ENCODE results near the gene TMEM131L. TPM values are rescaled to one million over a fixed set of nuclear protein-coding genes. Genes with fewer than 3 reads are reported as not detected.

The TMEM131L gene
- total RNA-seq, 1 donor from 2014 or later = 6.4 TPM

DNA sequence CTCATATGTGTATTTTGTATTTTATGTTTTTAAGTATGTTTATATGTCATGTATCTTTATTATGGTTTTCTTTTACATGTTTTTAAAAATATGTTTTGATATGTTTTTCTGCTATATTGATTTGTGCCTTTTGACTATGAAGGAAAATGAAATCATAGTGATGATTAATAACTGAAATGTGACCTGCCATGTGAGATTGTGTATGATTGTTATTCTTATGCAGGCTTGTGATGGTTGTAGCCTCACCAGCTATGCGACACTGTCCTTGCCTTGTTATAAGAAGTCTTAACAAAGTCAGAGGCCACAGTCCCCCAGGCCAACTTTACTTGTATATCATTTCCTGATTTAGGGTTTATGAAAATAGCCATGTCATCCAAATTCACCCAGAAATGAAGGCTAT, 83.2 kb downstream of the TMEM131L start:
- H3K27me3 Mint-ChIP-seq (ENCODE audit: unreplicated experiment) = no peaks in the 10 kb centered on the region
- H3K27ac Mint-ChIP-seq (ENCODE audit: unreplicated experiment) = peak overlapping the region; percentile 24
- no peaks in the 10 kb centered on the region for H3K9me3 Mint-ChIP-seq (ENCODE audit: unreplicated experiment)
- H3K36me3 Mint-ChIP-seq (ENCODE audit: unreplicated experiment) = peaks cover 4% of the 10 kb centered on the region
- no peak overlapping the region for H3K4me3 Mint-ChIP-seq (ENCODE audit: unreplicated experiment)
- peaks cover 45% of the 10 kb centered on the region for H3K4me1 Mint-ChIP-seq (ENCODE audit: unreplicated experiment)
- TF ChIP-seq, protein P1, sequence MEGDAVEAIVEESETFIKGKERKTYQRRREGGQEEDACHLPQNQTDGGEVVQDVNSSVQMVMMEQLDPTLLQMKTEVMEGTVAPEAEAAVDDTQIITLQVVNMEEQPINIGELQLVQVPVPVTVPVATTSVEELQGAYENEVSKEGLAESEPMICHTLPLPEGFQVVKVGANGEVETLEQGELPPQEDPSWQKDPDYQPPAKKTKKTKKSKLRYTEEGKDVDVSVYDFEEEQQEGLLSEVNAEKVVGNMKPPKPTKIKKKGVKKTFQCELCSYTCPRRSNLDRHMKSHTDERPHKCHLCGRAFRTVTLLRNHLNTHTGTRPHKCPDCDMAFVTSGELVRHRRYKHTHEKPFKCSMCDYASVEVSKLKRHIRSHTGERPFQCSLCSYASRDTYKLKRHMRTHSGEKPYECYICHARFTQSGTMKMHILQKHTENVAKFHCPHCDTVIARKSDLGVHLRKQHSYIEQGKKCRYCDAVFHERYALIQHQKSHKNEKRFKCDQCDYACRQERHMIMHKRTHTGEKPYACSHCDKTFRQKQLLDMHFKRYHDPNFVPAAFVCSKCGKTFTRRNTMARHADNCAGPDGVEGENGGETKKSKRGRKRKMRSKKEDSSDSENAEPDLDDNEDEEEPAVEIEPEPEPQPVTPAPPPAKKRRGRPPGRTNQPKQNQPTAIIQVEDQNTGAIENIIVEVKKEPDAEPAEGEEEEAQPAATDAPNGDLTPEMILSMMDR (IDR thresholded peaks at IDR 0.05) = no peak
- no peak for DNase-seq (ENCODE audit: extremely low spot score, unreplicated experiment)

DNA sequence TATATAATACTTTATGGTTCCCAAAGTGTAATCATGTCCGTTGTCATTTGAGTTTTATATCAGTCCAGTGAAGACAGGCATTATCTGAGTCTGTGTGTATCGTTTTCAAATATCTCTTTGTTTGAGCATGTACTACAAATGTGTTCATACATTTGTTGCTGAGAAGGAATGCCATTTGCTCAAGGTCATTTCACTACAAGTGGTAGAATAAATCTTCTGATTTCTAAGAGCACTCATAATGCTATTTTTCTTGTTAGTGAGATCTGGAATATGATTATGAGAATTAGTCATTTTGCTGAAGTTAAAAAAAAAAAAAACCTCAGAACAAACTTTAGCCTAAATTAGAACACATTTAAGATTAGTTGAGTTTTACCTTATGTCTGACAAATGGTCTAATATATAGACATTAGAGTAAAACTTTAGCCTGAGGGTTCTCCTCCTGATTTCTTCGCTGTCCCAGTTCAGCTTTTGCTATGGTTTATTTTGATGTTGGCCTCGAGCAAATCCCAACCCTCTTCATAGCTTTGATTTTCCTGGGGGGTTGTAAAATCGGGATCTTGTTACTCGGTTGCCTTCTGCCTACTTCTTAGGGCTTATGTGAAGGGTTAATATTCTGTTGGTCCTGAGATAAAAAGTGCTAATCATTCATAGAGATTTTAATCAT, 87.1 kb downstream of the TMEM131L start:
- H3K27ac Mint-ChIP-seq (ENCODE audit: unreplicated experiment) = peak overlapping the region; percentile 80
- H3K4me1 Mint-ChIP-seq (ENCODE audit: unreplicated experiment) = peaks cover 63% of the 10 kb centered on the region
- H3K4me3 Mint-ChIP-seq (ENCODE audit: unreplicated experiment) = no peak overlapping the region
- H3K9me3 Mint-ChIP-seq (ENCODE audit: unreplicated experiment) = no peaks in the 10 kb centered on the region
- H3K36me3 Mint-ChIP-seq (ENCODE audit: unreplicated experiment) = peaks cover 4% of the 10 kb centered on the region
- no peaks in the 10 kb centered on the region for H3K27me3 Mint-ChIP-seq (ENCODE audit: unreplicated experiment)
- DNase-seq (ENCODE audit: extremely low spot score, unreplicated experiment) = no peak
- TF ChIP-seq, protein P1 (IDR thresholded peaks at IDR 0.05) = no peak

DNA sequence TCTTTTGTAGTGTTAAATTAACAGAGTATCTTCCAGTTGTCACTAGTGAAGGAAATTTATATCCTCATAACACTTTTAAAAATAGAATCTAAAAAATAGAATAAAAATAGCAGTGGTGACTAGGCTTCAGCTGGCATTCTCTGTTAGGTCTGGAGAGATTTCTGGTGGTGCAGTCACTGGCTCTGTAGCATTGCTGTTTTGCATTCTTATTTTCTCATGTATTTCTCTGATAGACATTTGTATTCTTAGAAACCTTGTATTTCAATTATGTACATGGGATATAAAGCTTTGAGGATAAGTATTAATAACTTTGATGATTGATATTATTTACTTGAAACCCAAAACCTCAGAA, 87.6 kb downstream of the TMEM131L start:
- no peaks in the 10 kb centered on the region for H3K9me3 Mint-ChIP-seq (ENCODE audit: unreplicated experiment)
- peaks cover 4% of the 10 kb centered on the region for H3K36me3 Mint-ChIP-seq (ENCODE audit: unreplicated experiment)
- peaks cover 59% of the 10 kb centered on the region for H3K4me1 Mint-ChIP-seq (ENCODE audit: unreplicated experiment)
- peak overlapping the region; percentile 80 for H3K27ac Mint-ChIP-seq (ENCODE audit: unreplicated experiment)
- DNase-seq (ENCODE audit: extremely low spot score, unreplicated experiment) = no peak
- H3K4me3 Mint-ChIP-seq (ENCODE audit: unreplicated experiment) = no peak overlapping the region
- TF ChIP-seq, protein P1 (IDR thresholded peaks at IDR 0.05) = no peak
- no peaks in the 10 kb centered on the region for H3K27me3 Mint-ChIP-seq (ENCODE audit: unreplicated experiment)

DNA sequence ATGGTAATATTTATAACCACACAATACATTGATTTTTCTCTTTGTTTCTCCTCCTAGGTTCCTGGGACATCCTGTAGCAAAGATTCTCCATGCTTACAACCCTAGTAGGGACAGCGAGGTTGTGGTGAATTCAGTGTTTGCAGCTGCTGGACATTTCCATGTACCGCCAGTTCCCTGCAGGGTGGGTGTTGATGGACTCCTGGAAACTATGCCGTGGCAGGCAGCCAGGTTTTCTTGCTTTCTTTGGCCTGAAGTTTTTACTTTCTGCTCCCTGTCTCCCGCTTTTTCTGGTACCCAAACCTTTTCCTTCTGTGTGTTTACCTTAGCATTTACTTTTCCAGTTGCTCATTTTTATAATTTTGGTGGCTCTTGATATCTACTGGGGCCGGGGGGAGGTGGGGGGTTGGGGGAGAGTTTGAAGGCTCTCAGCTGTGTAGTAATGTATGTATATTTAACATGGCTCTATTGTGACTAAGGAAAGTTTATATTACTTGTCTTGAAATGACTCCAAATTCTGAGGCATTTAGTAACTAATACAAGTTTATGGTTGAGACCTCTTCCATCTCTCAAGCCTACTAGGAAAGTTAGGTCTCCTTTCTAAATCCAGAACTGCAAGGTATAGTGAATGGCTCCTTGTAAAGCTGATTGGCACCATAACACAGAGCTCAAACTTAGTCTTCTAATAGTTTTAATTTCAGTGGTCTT, 89.7 kb downstream of the TMEM131L start:
- Mint-ChIP-seq H3K27ac (ENCODE audit: unreplicated experiment) (peak overlapping the region; percentile 78), H3K36me3 (ENCODE audit: unreplicated experiment) (peaks cover 14% of the 10 kb centered on the region), H3K9me3 (ENCODE audit: unreplicated experiment) (peaks cover 4% of the 10 kb centered on the region), H3K27me3 (ENCODE audit: unreplicated experiment) (no peaks in the 10 kb centered on the region), H3K4me3 (ENCODE audit: unreplicated experiment) (peak overlapping the region; percentile 58), H3K4me1 (ENCODE audit: unreplicated experiment) (peaks cover 47% of the 10 kb centered on the region)
- DNase-seq (ENCODE audit: extremely low spot score, unreplicated experiment) = peak; percentile 93
- TF ChIP-seq, protein P1 (IDR thresholded peaks at IDR 0.05) = no peak

DNA sequence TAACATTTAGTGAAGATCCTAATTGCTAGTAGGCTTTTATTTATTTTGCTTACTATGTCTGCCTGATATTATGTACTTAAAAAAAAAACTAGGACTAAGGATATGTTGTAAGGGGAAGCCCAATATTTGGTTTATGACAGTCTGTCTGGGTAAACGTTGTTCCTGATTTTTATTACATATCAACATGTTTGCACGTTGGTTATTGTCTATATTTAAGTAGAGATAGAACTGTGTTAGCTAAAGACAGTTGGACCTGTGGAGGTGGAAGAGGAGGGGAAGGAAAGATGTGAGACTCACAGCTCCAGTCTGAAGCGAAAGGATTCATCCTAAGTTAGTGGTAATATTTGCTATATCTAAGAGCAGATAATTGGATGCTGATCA, 90.3 kb downstream of the TMEM131L start:
- Mint-ChIP-seq H3K4me1 (ENCODE audit: unreplicated experiment) (peaks cover 45% of the 10 kb centered on the region), H3K27ac (ENCODE audit: unreplicated experiment) (peak overlapping the region; percentile 78), H3K4me3 (ENCODE audit: unreplicated experiment) (no peak overlapping the region), H3K9me3 (ENCODE audit: unreplicated experiment) (peaks cover 7% of the 10 kb centered on the region), H3K27me3 (ENCODE audit: unreplicated experiment) (no peaks in the 10 kb centered on the region), H3K36me3 (ENCODE audit: unreplicated experiment) (peaks cover 16% of the 10 kb centered on the region)
- TF ChIP-seq, protein P1 (IDR thresholded peaks at IDR 0.05) = no peak
- no peak for DNase-seq (ENCODE audit: extremely low spot score, unreplicated experiment)
